ENCODE results near the gene LTB4R.

Gene LTB4R

DNA sequence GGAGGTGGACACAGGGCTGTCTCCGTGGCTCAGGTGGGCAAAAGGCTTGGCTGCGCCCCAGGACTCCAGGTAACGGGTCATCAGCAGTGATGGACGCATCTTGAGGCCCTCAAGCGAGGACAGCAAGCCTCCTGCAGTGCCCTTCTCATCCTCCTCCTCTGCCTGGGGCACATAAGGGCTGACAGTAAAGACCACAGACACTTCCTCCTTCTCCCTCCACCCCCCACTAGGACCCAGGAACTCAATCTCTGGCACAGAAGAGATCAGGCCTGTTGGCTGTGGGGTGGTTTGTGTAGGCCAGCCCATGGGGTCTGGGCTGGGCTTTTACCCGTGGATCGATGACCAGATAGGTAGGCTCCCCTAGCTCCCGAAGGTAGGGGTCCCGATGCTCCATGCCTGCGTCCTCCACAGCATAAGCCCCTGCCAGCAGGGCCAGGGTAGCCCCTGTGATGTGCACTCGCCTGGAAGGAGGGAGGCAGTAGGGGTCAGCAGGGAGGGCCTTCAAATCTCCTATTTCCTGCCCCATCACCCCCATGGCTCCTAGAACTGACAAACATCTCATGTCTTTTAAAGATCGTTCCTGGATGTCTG lies 17.9 kb downstream of the LTB4R start:
- Histone ChIP-seq H3K4me1 (ENCODE audit: control insufficient read depth, insufficient read depth, low read length) (peaks cover 7% of the 10 kb centered on the region; the same call in 1 of the 2 replicates), H3K27me3 (ENCODE audit: control insufficient read depth, insufficient read depth, low read length) (peaks cover 53% of the 10 kb centered on the region), H3K4me3 (ENCODE audit: low read depth, low read length) (no peak overlapping the region), H3K9ac (ENCODE audit: low read depth, low read length) (no peak overlapping the region), H3K27ac (ENCODE audit: low read depth, low read length) (no peak overlapping the region), H3K36me3 (ENCODE audit: control insufficient read depth, insufficient read depth, low read length) (no peaks in the 10 kb centered on the region), H3K9me3 (ENCODE audit: control insufficient read depth, insufficient read depth, low read length) (no peaks in the 10 kb centered on the region)

DNA sequence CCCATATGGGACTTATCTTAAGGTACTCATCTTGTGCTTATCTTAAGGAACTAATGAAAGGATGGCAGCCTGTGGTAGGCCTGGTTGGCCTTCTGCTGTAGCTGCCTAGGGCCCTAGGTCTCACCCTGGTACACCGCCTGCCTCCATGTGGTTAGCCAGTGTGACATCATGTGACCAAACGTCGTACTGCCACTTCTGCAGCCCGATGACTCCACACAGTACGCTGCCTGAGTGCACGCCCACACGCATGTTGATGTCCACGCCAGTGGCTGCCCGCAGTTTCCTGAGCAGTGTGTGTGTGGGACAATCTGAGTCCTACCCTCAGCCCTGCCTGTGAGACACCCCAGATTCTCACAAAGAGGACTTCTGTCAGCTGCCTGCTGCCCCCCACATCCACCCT lies 18.4 kb downstream of the LTB4R start:
- peaks cover 7% of the 10 kb centered on the region; the same call in 1 of the 2 replicates for H3K4me1 ChIP-seq (ENCODE audit: control insufficient read depth, insufficient read depth, low read length)
- no peak overlapping the region for H3K27ac ChIP-seq (ENCODE audit: low read depth, low read length)
- H3K36me3 ChIP-seq (ENCODE audit: control insufficient read depth, insufficient read depth, low read length) = no peaks in the 10 kb centered on the region
- no peaks in the 10 kb centered on the region for H3K9me3 ChIP-seq (ENCODE audit: control insufficient read depth, insufficient read depth, low read length)
- H3K27me3 ChIP-seq (ENCODE audit: control insufficient read depth, insufficient read depth, low read length) = peaks cover 58% of the 10 kb centered on the region
- no peak overlapping the region for H3K9ac ChIP-seq (ENCODE audit: low read depth, low read length)
- H3K4me3 ChIP-seq (ENCODE audit: low read depth, low read length) = no peak overlapping the region

DNA sequence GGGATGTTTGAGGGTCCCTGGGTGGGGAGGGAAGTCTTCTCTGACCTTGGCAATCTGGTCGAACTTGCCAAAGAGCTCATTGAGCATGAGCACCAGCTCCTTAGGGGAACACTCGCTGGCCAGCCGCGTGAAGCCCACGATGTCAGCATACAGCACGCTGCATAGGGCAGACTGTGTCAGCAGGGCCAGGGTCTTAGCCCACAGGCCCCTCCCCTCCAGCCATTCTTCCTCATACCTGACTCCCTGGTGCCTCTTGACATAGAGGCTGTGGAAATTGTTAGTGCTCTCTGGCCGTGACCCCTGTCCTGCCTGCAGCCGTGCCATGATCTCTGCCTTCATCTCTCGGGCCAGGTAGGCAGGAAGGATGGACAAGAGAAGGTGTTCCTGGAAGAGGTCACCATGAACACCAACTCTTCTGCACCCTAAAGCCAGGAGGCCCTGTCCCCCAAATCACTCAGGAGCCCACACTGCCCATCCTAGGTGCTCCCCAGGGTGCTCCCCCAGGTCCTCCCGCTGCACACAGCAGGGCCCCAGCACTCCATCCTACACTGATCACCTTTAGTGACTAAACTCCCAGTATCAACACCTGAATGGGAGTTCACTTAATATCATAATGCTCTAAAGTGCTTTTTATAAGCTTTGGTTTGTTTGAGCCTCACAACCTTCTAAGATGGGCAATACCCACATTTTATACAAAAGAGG lies 19.8 kb downstream of the LTB4R start:
- Histone ChIP-seq H3K4me1 (ENCODE audit: control insufficient read depth, insufficient read depth, low read length) (peaks cover 10% of the 10 kb centered on the region; the same call in 1 of the 2 replicates), H3K27ac (ENCODE audit: low read depth, low read length) (no peak overlapping the region), H3K4me3 (ENCODE audit: low read depth, low read length) (no peak overlapping the region), H3K36me3 (ENCODE audit: control insufficient read depth, insufficient read depth, low read length) (no peaks in the 10 kb centered on the region), H3K9me3 (ENCODE audit: control insufficient read depth, insufficient read depth, low read length) (no peaks in the 10 kb centered on the region), H3K27me3 (ENCODE audit: control insufficient read depth, insufficient read depth, low read length) (peaks cover 72% of the 10 kb centered on the region), H3K9ac (ENCODE audit: low read depth, low read length) (no peak overlapping the region)

- Histone ChIP-seq H3K4me1 (ENCODE audit: control insufficient read depth, insufficient read depth, low read length) (peaks cover 10% of the 10 kb centered on the region; the same call in 1 of the 2 replicates), H3K9me3 (ENCODE audit: control insufficient read depth, insufficient read depth, low read length) (no peaks in the 10 kb centered on the region), H3K9ac (ENCODE audit: low read depth, low read length) (no peak overlapping the region), H3K27me3 (ENCODE audit: control insufficient read depth, insufficient read depth, low read length) (peaks cover 79% of the 10 kb centered on the region), H3K4me3 (ENCODE audit: low read depth, low read length) (peak overlapping the region; percentile 61), H3K36me3 (ENCODE audit: control insufficient read depth, insufficient read depth, low read length) (no peaks in the 10 kb centered on the region), H3K27ac (ENCODE audit: low read depth, low read length) (no peak overlapping the region)
Measured at GRCh38 chr14:24331731-24332267, 20.5 kb downstream of the LTB4R start.

DNA sequence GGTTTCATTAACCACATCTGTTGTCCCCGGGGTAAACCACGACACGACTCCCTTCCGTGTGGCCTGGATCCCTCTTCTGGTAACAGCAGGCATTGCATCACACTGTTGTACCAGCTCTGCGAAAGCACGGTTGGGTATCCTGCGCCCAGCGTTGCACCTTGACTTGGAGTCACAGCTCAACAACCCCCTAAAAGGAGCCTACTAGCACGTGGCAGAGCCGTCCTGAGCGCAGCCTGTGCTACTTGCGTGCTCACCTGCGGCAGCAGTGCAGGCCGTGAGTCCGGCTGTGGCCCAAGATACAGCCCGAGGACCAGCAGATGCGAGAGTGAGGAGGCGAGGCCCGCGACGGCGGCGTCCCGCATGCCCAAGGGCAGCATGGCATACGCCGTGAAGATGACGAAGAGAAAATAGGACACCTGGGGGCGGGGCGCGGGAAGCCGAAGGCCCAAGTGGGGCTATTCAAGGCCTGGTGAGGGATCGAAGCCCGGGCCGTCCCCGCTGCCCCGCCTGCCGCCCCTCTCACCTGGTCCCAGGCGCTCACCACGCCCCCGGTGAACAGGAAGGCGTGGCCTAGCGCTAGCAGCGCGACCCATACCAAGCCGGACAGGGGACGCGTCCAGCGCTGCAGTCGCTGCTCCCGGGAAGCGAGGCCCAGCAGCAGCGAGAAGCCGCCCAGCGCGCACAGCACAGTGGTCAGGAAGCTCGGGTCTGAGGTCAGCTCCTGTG lies 21.1 kb downstream of the LTB4R start:
- H3K36me3 ChIP-seq (ENCODE audit: control insufficient read depth, insufficient read depth, low read length) = no peaks in the 10 kb centered on the region
- no peak overlapping the region for H3K27ac ChIP-seq (ENCODE audit: low read depth, low read length)
- peaks cover 10% of the 10 kb centered on the region; the same call in 1 of the 2 replicates for H3K4me1 ChIP-seq (ENCODE audit: control insufficient read depth, insufficient read depth, low read length)
- H3K4me3 ChIP-seq (ENCODE audit: low read depth, low read length) = peak overlapping the region; percentile 61
- no peak overlapping the region for H3K9ac ChIP-seq (ENCODE audit: low read depth, low read length)
- peaks cover 85% of the 10 kb centered on the region for H3K27me3 ChIP-seq (ENCODE audit: control insufficient read depth, insufficient read depth, low read length)
- no peaks in the 10 kb centered on the region for H3K9me3 ChIP-seq (ENCODE audit: control insufficient read depth, insufficient read depth, low read length)

DNA sequence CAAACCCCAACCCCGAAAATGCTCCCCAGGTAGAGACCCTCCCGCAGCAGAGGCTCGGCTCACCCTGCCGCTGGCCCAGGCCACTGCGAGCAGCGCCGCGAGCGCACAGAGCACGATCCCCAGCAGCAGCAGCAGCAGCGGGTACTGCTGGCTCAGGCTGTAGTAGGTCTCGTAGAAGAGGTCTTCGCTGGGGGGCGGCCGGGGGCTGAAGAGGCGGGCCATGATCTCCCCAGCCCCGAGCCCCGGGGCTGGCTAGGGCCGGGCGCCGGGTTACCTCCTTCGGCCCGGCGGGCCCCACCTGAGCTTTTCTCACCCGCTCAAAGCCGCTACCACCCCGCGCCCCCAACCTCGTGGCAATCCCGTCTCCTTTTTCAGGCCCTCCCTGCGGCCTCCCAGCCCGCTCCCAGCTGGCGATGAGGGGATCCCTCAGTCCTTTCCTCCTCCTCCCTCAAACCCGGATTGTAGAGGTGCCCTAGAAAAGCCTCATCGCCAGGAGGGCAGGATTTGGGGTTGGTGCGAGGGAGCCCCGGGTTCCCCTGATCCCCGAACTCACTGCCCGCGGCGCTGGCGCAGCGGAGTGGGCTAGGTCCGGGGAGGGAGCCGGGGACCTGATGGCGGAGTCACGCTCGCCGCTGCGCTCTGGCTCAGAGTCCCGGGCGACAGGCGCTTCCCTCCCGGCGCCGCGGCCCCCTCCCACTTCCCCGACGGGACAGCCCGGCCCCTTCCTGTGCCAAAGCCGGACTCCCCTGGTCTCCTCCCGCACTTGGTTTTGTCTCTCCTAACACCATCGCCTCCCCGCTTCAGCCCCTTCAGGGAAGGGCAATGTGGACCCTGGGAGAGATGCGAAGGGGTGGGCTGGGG lies 23.4 kb downstream of the LTB4R start, which contains the start of gene ADCY4:
TSS of gene ADCY4 (minus strand) at position 641 of the 861 bp plus-strand sequence. CDS start at position 222, 419 bp downstream.
- Histone ChIP-seq H3K4me3 (ENCODE audit: low read depth, low read length) (peak within 1 kb of the TSS; percentile 74), H3K27ac (ENCODE audit: low read depth, low read length) (no peak within 1 kb of the TSS), H3K4me1 (ENCODE audit: control insufficient read depth, insufficient read depth, low read length) (peaks cover 14% of the 10 kb centered on the region; the same call in 1 of the 2 replicates), H3K9me3 (ENCODE audit: control insufficient read depth, insufficient read depth, low read length) (no peaks in the 10 kb centered on the region), H3K9ac (ENCODE audit: low read depth, low read length) (no peak within 1 kb of the TSS), H3K36me3 (ENCODE audit: control insufficient read depth, insufficient read depth, low read length) (no peaks in the 10 kb centered on the region), H3K27me3 (ENCODE audit: control insufficient read depth, insufficient read depth, low read length) (peaks cover 100% of the 10 kb centered on the region)

DNA sequence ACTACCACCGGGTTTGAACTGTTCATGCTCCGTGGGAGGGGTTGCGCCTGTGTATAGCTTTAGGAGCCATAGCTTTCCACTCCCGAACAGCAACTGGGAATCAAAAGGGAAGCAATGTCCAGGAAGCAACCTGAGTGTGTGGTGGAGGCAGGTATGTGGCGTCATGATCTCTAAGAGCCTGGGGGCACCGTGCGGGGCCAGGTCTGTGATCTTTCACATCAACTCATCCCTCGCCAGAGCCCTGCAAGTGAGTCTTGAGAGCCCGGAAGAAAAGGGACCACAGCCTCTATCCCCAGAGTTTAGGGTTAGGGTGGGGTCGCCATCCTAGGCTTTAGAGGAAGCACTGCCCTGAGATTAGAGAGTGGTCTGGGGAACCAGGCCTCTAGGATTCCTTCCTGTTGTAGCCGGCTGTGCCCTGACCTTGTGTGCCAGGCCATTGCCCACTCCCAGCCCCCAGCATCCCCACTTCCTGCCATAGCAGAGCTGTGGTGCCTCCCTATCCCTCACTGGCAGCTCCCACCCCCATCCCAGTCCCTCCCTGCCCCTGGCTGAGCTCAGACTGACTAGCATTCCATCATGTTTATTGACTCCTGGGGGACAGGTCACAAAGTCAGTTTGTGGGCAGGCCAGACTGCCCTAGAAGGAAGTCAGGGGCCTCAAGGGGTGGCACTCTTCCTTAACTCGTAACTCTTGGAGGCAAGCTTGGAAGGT lies 24.3 kb downstream of the LTB4R start:
- Histone ChIP-seq H3K4me1 (ENCODE audit: control insufficient read depth, insufficient read depth, low read length) (peaks cover 14% of the 10 kb centered on the region; the same call in 1 of the 2 replicates), H3K27me3 (ENCODE audit: control insufficient read depth, insufficient read depth, low read length) (peaks cover 100% of the 10 kb centered on the region), H3K27ac (ENCODE audit: low read depth, low read length) (no peak overlapping the region), H3K9ac (ENCODE audit: low read depth, low read length) (no peak overlapping the region), H3K9me3 (ENCODE audit: control insufficient read depth, insufficient read depth, low read length) (no peaks in the 10 kb centered on the region), H3K36me3 (ENCODE audit: control insufficient read depth, insufficient read depth, low read length) (no peaks in the 10 kb centered on the region), H3K4me3 (ENCODE audit: low read depth, low read length) (peak overlapping the region; percentile 74)

DNA sequence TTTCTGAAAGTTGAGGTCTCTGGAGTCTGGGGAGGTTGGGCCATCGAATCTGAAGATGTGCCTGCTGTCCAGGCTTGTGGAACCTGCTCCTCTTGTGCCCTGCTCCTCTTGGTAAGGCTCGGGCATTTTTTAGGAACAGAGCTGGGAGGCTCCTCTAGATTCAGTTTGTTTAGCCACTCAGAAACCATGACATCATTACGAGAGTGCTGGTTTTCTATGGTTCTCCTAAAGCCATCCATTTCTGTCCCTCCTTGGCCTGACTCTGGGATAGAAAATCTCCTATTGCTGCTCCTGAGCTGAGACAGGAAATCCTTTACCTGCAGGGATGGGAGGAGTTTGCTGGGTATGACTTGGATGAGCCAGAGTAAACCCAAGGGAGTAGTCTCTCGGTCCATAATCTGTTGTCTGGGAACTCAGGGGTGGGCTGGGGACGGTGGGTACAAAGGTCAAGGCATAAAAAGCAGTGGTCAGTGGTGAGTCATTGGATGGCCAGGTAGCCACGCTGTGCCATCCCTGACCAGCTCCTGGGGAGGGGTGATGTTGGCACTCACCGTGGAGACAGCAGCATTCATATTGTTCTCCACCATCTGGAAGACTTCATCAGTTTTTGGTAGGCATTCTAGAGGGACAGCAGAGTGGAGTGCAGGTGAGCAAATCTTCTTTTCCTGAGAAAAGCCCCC lies 26.0 kb downstream of the LTB4R start:
- Histone ChIP-seq H3K9ac (ENCODE audit: low read depth, low read length) (no peak overlapping the region), H3K4me3 (ENCODE audit: low read depth, low read length) (no peak overlapping the region), H3K27me3 (ENCODE audit: control insufficient read depth, insufficient read depth, low read length) (peaks cover 95% of the 10 kb centered on the region), H3K36me3 (ENCODE audit: control insufficient read depth, insufficient read depth, low read length) (no peaks in the 10 kb centered on the region), H3K4me1 (ENCODE audit: control insufficient read depth, insufficient read depth, low read length) (peaks cover 9% of the 10 kb centered on the region; the same call in 1 of the 2 replicates), H3K27ac (ENCODE audit: low read depth, low read length) (no peak overlapping the region), H3K9me3 (ENCODE audit: control insufficient read depth, insufficient read depth, low read length) (no peaks in the 10 kb centered on the region)

- H3K4me1 ChIP-seq (ENCODE audit: control insufficient read depth, insufficient read depth, low read length) = peaks cover 8% of the 10 kb centered on the region; the same call in 1 of the 2 replicates
- no peak overlapping the region for H3K9ac ChIP-seq (ENCODE audit: low read depth, low read length)
- no peak overlapping the region for H3K4me3 ChIP-seq (ENCODE audit: low read depth, low read length)
- H3K9me3 ChIP-seq (ENCODE audit: control insufficient read depth, insufficient read depth, low read length) = no peaks in the 10 kb centered on the region
- peaks cover 90% of the 10 kb centered on the region for H3K27me3 ChIP-seq (ENCODE audit: control insufficient read depth, insufficient read depth, low read length)
- no peaks in the 10 kb centered on the region for H3K36me3 ChIP-seq (ENCODE audit: control insufficient read depth, insufficient read depth, low read length)
- H3K27ac ChIP-seq (ENCODE audit: low read depth, low read length) = no peak overlapping the region
Measured at GRCh38 chr14:24337824-24338175, 26.5 kb downstream of the LTB4R start.

All from HUES48 (cell line).